ENCODE measurements around the gene CCNI.
"Not testable (repeated sequence)": the region's sequence is repeated elsewhere in the genome, so short reads cannot be mapped to it uniquely, and the experiment has no call there.

DNA sequence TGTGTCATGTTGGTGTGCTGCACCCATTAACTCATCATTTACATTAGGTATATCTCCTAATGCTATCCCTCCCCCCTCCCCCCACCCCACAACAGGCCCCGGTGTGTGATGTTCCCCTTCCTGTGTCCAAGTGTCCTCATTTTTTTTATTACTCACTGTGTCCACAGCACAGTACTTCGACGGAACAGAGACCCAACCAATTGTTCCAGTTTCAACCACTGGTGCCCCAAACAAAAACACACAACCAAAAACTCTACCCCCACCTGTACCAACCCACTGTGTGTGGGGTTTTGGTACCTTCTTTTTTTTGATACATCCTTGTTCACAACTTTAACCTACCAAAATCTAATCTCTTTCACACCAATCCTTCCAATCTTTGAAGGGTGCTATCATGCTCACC lies 6.3 kb downstream of the CCNI start:
- TF ChIP-seq, protein P1, sequence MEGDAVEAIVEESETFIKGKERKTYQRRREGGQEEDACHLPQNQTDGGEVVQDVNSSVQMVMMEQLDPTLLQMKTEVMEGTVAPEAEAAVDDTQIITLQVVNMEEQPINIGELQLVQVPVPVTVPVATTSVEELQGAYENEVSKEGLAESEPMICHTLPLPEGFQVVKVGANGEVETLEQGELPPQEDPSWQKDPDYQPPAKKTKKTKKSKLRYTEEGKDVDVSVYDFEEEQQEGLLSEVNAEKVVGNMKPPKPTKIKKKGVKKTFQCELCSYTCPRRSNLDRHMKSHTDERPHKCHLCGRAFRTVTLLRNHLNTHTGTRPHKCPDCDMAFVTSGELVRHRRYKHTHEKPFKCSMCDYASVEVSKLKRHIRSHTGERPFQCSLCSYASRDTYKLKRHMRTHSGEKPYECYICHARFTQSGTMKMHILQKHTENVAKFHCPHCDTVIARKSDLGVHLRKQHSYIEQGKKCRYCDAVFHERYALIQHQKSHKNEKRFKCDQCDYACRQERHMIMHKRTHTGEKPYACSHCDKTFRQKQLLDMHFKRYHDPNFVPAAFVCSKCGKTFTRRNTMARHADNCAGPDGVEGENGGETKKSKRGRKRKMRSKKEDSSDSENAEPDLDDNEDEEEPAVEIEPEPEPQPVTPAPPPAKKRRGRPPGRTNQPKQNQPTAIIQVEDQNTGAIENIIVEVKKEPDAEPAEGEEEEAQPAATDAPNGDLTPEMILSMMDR (IDR thresholded peaks at IDR 0.05): not testable (repeated sequence)
- TF ChIP-seq POLR2A (IDR thresholded peaks at IDR 0.05): not testable (repeated sequence)
